ENCODE measurements around the gene HYDIN. TPM values are rescaled to one million over a fixed set of nuclear protein-coding genes. Genes with fewer than 3 reads are reported as not detected.

HYDIN gene
- total RNA-seq, 4 donors from 2014 or later: 0.16 to 2.0 (median 1.4) TPM; not detected in 1

- Histone ChIP-seq H3K27me3 (no peaks in the 10 kb centered on the region), H3K4me1 (no peaks in the 10 kb centered on the region), H3K36me3 (peaks cover 0 to 52% (median 24%) of the 10 kb centered on the region in 4 donors), H3K27ac (no peak overlapping the region), H3K4me3 (no peak overlapping the region), H3K9me3 (no peaks in the 10 kb centered on the region)
- 98% methylated on average over 3 of the region's 3 CpGs; no CpG with 5 or more reads in 1 of the 2 donors for WGBS, 2 donors (ENCODE audit: low coverage in 1 of 2)
- no peak for TF ChIP-seq EP300 (IDR thresholded peaks at IDR 0.05; ENCODE audit: low read depth)
- TF ChIP-seq CTCF (IDR thresholded peaks at IDR 0.05): no peak
- TF ChIP-seq POLR2A (IDR thresholded peaks at IDR 0.05): no peak
- no peak for TF ChIP-seq POLR2AphosphoS5 (IDR thresholded peaks at IDR 0.05)
- in situ Hi-C loops (cut with MboI; ENCODE audit: low pct_ligation_motif_present in 1 of 4, low pct_unique_long_range_greater_than_20kb in 1 of 4, low sequenced_read_pairs in 3 of 4): no loop called here
- no peak for DNase-seq
- intact Hi-C loops (cut with DNase I; ENCODE audit: low total_unique reads): no loop called here
Observed at GRCh38 chr16:70782237-70782636, 448.3 kb downstream of the HYDIN start.

- Histone ChIP-seq H3K4me3 (no peak overlapping the region), H3K36me3 (peaks cover 0 to 52% (median 24%) of the 10 kb centered on the region in 4 donors), H3K27me3 (no peaks in the 10 kb centered on the region), H3K4me1 (no peaks in the 10 kb centered on the region), H3K9me3 (no peaks in the 10 kb centered on the region), H3K27ac (no peak overlapping the region)
- in situ Hi-C loops (cut with MboI; ENCODE audit: low pct_ligation_motif_present in 1 of 4, low pct_unique_long_range_greater_than_20kb in 1 of 4, low sequenced_read_pairs in 3 of 4) (no loop called here), intact Hi-C loops (cut with DNase I; ENCODE audit: low total_unique reads) (no loop called here)
- DNase-seq: no peak
- TF ChIP-seq CTCF (IDR thresholded peaks at IDR 0.05) (no peak), EP300 (IDR thresholded peaks at IDR 0.05; ENCODE audit: low read depth) (no peak), POLR2A (IDR thresholded peaks at IDR 0.05) (no peak), POLR2AphosphoS5 (IDR thresholded peaks at IDR 0.05) (no peak)
- 91% methylated on average over 14 of the region's 14 CpGs; no CpG with 5 or more reads in 1 of the 2 donors for WGBS, 2 donors (ENCODE audit: low coverage in 1 of 2)
Observed at GRCh38 chr16:70781800-70782199, 448.7 kb downstream of the HYDIN start.

GRCh38 chr16:70780546-70780945 lies 450.0 kb downstream of the HYDIN start:
- Histone ChIP-seq H3K27ac (no peak overlapping the region), H3K4me1 (no peaks in the 10 kb centered on the region), H3K27me3 (no peaks in the 10 kb centered on the region), H3K36me3 (peaks cover 0 to 52% (median 22%) of the 10 kb centered on the region in 4 donors), H3K9me3 (no peaks in the 10 kb centered on the region), H3K4me3 (no peak overlapping the region)
- TF ChIP-seq EP300 (IDR thresholded peaks at IDR 0.05; ENCODE audit: low read depth) (no peak), POLR2A (IDR thresholded peaks at IDR 0.05) (no peak), POLR2AphosphoS5 (IDR thresholded peaks at IDR 0.05) (no peak), CTCF (IDR thresholded peaks at IDR 0.05) (no peak)
- WGBS, 2 donors (ENCODE audit: low coverage in 1 of 2): 96% methylated on average over 10 of the region's 10 CpGs; no CpG with 5 or more reads in 1 of the 2 donors
- in situ Hi-C loops (cut with MboI; ENCODE audit: low pct_ligation_motif_present in 1 of 4, low pct_unique_long_range_greater_than_20kb in 1 of 4, low sequenced_read_pairs in 3 of 4) (no loop called here), intact Hi-C loops (cut with DNase I; ENCODE audit: low total_unique reads) (no loop called here)
- DNase-seq: no peak

GRCh38 chr16:70779361-70779760 lies 451.2 kb downstream of the HYDIN start:
- no peaks in the 10 kb centered on the region for H3K9me3 ChIP-seq
- intact Hi-C loops (cut with DNase I; ENCODE audit: low total_unique reads) (no loop called here), in situ Hi-C loops (cut with MboI; ENCODE audit: low pct_ligation_motif_present in 1 of 4, low pct_unique_long_range_greater_than_20kb in 1 of 4, low sequenced_read_pairs in 3 of 4) (loop anchor here in 1 of 4 donors (10.0 kb wide), 1 partner anchor 105 kb away; no protein-coding TSS in a partner anchor)
- peaks cover 0 to 54% (median 21%) of the 10 kb centered on the region in 4 donors for H3K36me3 ChIP-seq
- no peaks in the 10 kb centered on the region for H3K27me3 ChIP-seq
- TF ChIP-seq EP300 (IDR thresholded peaks at IDR 0.05; ENCODE audit: low read depth) (no peak), POLR2A (IDR thresholded peaks at IDR 0.05) (no peak), CTCF (IDR thresholded peaks at IDR 0.05) (no peak), POLR2AphosphoS5 (IDR thresholded peaks at IDR 0.05) (no peak)
- no peak overlapping the region for H3K4me3 ChIP-seq
- WGBS, 2 donors (ENCODE audit: low coverage in 1 of 2): 67 to 73% methylated on average over 1 of the region's 1 CpG
- no peak for DNase-seq
- H3K4me1 ChIP-seq: no peaks in the 10 kb centered on the region
- H3K27ac ChIP-seq: peak overlapping the region in 1 of 4 donors; percentile 4
